A549 (cell line): Measurements from ENCODE around the gene INPP1.

Source experiments
- RAD21 ChIP-seq, 2 experiments: fragments of >200 bp in 1 of 2; sonication (Bioruptor Twin) in 1 of 2; formaldehyde crosslinking in 1 of 2; IDR thresholded peaks in 1 of 2; conservative IDR thresholded peaks in 1 of 2; 2 replicates in 1 of 2; 3 replicates in 1 of 2; pipeline ENCODE4 v1.6.1; 2012 to 2018; ENCODE audit warnings: inconsistent platforms in 1 of 2
- RARB ChIP-seq: fragments of 250-450 bp; sonication (Bioruptor Pico); IDR thresholded peaks from 2 replicates; pipeline ENCODE4 v1.8.0; 2021; ENCODE audit warnings: mild to moderate bottlenecking, moderate library complexity
- REST ChIP-seq: fragments of 200-600 bp; sonication (generic); IDR thresholded peaks from 2 replicates; pipeline ENCODE4 v1.6.1; 2016; ENCODE audit warnings: antibody characterized with exemption, mild to moderate bottlenecking, moderate library complexity
- TF ChIP-seq, protein P1 (sequence below): fragments of >200 bp; sonication (Bioruptor Twin); formaldehyde crosslinking; IDR thresholded peaks from 3 replicates; pipeline ENCODE4 v1.5.1; 2016

GRCh38 chr2:190367091-190367490 lies 23.7 kb downstream of the INPP1 start:
- TF ChIP-seq RARB (CRISPR knock-in tag) (no peak), RAD21 (conservative IDR thresholded peaks at IDR 0.05 in 1 of 2, IDR thresholded peaks at IDR 0.05 in 1 of 2) (no peak), REST (no peak)
- TF ChIP-seq, protein P1, sequence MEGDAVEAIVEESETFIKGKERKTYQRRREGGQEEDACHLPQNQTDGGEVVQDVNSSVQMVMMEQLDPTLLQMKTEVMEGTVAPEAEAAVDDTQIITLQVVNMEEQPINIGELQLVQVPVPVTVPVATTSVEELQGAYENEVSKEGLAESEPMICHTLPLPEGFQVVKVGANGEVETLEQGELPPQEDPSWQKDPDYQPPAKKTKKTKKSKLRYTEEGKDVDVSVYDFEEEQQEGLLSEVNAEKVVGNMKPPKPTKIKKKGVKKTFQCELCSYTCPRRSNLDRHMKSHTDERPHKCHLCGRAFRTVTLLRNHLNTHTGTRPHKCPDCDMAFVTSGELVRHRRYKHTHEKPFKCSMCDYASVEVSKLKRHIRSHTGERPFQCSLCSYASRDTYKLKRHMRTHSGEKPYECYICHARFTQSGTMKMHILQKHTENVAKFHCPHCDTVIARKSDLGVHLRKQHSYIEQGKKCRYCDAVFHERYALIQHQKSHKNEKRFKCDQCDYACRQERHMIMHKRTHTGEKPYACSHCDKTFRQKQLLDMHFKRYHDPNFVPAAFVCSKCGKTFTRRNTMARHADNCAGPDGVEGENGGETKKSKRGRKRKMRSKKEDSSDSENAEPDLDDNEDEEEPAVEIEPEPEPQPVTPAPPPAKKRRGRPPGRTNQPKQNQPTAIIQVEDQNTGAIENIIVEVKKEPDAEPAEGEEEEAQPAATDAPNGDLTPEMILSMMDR, result no peak
